NCI-H748 (cell line): ENCODE results near the gene RND2.

Experiments
- DNase-seq: peaks from one replicate; lab custom pipeline; 2025; ENCODE audit not compliant: unreplicated experiment; lab: John Stamatoyannopoulos, UW

RND2 gene

DNA sequence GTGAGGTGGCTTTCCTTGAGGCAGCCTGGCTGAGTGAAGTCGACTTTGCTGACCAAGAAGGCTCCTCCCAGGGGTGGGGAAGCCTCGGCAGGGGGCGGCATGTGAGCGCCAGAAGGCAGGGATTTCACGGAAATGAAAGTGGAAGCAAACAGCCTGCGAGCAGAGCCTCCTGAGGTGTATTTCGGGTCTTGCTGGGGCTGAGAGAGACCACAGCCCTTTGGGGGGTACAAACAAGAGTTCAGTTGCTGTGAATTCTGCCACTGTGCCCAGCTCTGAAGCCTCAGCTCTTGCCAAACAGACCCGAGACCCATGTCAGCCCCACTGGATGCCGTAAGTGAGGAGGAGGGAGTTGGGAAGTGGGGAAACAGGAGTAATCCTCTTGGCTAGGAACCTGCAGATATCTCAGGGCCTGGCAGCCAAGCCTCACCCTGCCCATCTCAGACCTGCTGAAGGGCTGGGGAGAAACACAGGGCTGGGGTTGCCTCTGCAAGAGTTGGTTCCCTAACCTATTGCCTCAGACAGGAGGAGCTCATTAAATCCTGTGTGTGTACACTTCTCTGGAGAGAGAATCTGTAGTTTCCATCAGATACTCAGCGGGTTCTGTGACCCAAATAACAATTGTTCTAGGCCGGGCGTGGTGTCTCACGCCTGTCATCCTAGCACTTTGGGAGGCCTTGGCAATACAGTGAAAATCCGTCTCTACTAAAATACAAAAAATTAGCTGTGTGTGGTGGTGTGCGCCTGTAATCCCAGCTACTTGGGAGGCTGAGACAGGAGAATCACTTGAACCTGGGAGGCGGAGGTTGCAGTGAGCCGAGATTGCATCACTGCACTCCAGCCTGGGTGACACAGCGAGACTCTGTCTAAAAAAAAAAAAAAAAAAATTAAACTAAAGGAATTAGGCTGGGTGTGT, 18.1 kb upstream of the RND2 start, which contains the start of gene IFI35:
TSS of gene IFI35 (plus strand) at position 146 of the 913 bp plus-strand sequence. CDS start at position 310, 164 bp downstream.
- DNase-seq = peak; percentile 69

GRCh38 chr17:43010667-43011308, 14.2 kb upstream of the RND2 start:
- DNase-seq = no peak

GRCh38 chr17:43011728-43012472, 13.1 kb upstream of the RND2 start:
- no peak for DNase-seq

- DNase-seq = no peak
These were observed 11.7 kb upstream of the RND2 start for GRCh38 chr17:43013296-43013695.

GRCh38 chr17:43014020-43014648, 10.9 kb upstream of the RND2 start:
- DNase-seq = no peak

- DNase-seq = no peak
These were observed 10.1 kb upstream of the RND2 start for GRCh38 chr17:43014649-43015542.

- no peak for DNase-seq
These were observed 9.5 kb upstream of the RND2 start for GRCh38 chr17:43015579-43015978.

GRCh38 chr17:43016216-43016615, 8.8 kb upstream of the RND2 start:
- no peak for DNase-seq

DNA sequence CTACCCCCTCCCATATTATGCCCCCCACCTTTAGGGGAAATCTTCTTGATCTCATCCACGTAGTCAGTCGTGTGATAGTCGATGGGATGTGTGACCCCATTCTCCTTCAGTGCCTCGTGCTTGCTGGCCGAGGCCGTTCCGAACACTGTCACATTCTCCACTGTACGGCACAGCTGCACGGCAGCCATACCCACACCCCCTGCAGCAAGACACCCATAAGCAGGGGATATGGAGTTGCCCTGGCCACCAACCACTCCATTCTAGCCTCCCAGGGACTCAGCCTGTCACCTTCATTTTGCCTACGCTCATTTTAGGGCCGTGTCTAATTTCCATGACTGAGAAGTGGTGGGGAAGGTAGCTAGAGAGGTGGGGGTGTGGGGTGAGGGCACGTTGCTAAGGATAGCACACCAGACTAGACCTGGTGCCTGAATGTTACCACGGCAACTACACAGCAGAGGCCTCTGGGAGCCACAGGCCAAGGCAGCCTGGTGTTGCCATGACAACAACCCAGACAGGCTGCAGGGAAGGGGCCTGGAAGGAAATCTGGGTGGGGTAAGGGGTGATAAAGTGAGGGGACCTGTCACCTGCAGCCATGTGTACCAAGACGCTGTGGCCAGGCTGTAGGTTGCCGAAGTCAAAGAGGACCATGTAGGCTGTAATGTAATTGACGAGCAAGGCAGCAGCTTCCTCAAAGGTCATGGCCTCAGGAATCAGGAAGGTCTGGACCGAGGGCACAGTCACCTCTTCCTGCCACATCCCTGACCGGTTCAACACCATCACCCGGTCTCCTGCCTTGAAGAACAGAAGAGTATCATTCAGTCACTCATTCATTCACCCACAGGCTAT, 6.8 kb upstream of the RND2 start:
- peak; percentile 76 for DNase-seq

DNA sequence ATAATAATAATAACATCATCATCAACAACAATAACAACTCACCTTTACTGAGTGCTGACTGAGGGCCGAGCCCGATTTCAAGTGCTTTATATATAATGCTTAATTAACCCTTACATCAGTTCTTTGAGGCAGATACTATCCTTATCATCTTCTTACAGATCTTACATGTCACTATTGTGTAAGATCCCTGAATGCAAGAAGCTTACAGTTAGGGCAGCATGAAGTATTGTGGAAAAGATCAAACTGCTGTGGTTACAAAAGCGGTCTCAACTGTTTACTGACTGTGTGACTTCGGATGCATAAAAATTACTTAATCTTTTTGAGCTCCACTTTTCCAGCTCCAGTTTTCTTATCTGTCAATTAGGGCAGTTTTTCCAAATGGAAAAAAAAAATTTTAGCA, 6.1 kb upstream of the RND2 start:
- no peak for DNase-seq

DNA sequence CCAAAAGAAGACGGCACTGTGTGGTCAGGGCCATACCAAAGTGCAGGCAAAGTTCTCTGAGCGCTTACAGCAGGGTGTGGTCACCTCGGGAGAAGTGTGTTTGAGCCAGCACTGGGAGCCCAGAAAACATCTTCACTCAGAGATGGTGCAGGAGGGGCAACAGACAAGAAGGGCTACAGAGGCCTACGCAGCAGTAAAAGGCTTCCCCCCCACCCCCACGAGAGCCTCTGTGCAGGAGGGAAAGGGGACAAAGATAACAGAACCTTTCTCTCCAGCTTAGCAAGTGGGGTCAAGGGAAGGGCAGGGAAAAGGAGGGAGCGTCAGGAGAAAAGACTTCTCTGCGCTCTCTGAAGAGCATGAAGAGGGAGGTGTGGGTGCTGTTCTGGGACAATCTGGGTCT, 5.6 kb upstream of the RND2 start:
- DNase-seq = no peak

DNA sequence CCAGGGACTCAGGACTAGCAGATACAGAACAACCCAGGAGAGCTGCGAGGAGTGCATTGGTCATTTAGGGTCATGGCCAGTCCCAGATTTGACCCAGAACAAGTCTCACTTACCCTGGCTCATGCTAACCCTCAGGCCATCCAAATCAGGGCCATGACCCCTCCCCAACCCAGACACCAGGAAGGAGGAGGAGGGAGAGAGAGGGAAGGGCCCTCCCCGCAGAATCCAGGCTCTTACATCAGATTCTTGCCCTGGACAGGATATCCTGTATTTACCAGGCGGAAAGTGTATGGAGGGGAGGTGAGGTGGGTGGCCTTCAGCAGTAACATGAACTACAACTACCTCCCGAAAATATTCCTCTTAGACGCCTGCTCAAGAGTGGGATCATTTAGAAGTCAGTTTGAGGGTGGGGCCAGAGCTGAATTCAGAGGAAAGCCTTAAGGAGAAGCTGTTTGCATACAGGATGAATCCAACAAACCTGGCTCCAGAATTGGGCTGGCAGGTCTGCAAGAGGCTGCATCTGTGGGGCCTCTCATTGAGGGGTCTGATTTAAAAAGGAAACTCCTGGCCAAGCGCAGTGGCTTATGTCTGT, 4.9 kb upstream of the RND2 start:
- DNase-seq = no peak

DNA sequence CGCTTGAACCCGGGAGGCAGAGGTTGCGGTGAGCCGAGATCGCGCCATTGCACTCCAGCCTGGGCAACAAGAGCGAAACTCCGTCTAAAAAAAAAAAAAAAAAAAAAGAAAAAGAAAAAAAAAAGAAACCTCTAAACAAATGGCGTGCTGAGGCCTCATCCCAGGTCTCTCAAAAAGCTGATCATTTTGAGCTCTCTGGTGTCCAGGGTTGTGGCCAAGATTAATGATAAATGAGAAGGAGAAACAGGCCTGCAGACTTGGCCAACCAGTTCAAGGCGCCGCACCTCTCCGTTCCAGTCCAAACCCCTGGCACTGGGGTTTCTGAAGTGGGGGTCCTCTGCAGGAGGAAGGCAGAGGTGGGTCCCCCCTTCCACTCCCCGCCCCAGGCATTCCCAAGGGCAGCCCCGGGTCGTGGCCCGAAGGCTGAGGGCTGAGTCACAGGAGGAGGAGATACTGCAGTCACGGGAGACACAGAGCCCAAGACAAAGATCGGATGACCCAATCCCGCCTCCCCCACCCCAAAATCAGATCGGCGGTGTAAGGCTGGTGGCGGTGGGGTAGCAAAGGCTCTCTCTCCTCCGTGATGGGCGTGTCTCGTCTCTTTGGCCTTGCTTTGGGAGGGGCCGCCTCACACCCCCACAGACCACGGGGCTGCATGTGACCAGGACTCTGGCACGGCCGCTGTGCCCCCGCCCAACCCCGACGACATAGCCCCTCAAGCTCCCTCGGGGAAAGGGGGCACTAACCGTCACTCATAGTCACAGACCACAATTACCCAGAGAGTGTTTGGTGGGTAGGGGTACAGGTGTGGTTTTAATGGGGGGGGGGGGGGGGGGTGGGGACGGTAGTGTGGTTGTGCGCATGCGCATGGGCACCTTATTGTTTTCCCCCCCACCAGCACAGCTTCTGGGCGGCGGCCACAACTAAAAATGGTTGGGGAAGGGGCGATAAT, 4.0 kb upstream of the RND2 start:
- peak; percentile 67 for DNase-seq

GRCh38 chr17:43021741-43022512, 3.1 kb upstream of the RND2 start, which contains the start of gene VAT1:
TSS of gene VAT1 (minus strand) at chr17:43022385. CDS start at chr17:43022322, 63 bp downstream.
- DNase-seq = peak; percentile 86

GRCh38 chr17:43025290-43025657, 243 bp downstream of the RND2 start:
- DNase-seq = no peak

- peak; percentile 32 for DNase-seq
These were observed 921 bp downstream of the RND2 start for GRCh38 chr17:43025766-43026537.
